Lower leg skin (tissue), 4 donors: Measurements from ENCODE around the gene ARL5C. TPM values are rescaled to one million over a fixed set of nuclear protein-coding genes. Genes with fewer than 3 reads are reported as not detected.
A peak's percentile ranks its signal among the peaks of the same experiment; 100 is the strongest.

Experiments used
- DNase-seq, 2 donors: peaks; one replicate each; pipeline ENCODE4 v3.0.0-alpha.2; 2019; ENCODE audit warnings: low spot score in 2 of 2
- H3K4me3 ChIP-seq: fragments of 200-600 bp; sonication (generic); 2 replicates; pipeline ENCODE4 v1.5.1; 2017; ENCODE audit warnings: mild to moderate bottlenecking, low read depth; ENCODE audit not compliant: poor library complexity, severe bottlenecking
- POLR2A ChIP-seq, 2 donors: fragments of 450-650 bp; IDR thresholded peaks; one replicate each; pipeline ENCODE4 v1.6.1; 2016 to 2017; ENCODE audit warnings: antibody characterized with exemption in 2 of 2, mild to moderate bottlenecking in 1 of 2, moderate library complexity in 1 of 2
- WGBS, 2 donors: methylation state at CpG; one replicate each; pipeline ENCODE4 v1.1.5; 2018; 5-methylcytosine and 5-hydroxymethylcytosine counted together
- intact Hi-C: fragments of 100-400 bp; cut with DNase I; formaldehyde crosslinking; loops from one replicate; pipeline ENCODE4 v1.15.0; 2023; ENCODE audit warnings: low total_unique reads
- total RNA-seq, 4 donors: library from RNA; depleted of rRNA; stranded (reverse); fragments of >200 nt; gene quantifications; one replicate each; pipeline ENCODE4 v1.1.0, GENCODE V29; 2016
- TF ChIP-seq, protein P1 (sequence below), 3 donors: fragments of 450-650 bp; IDR thresholded peaks; one replicate each; pipeline ENCODE4 v1.5.1; 2016; ENCODE audit warnings: antibody characterized with exemption in 3 of 3, mild to moderate bottlenecking in 3 of 3, moderate library complexity in 2 of 3

Gene ARL5C
- total RNA-seq, 4 donors from 2014 or later, result not detected

DNA sequence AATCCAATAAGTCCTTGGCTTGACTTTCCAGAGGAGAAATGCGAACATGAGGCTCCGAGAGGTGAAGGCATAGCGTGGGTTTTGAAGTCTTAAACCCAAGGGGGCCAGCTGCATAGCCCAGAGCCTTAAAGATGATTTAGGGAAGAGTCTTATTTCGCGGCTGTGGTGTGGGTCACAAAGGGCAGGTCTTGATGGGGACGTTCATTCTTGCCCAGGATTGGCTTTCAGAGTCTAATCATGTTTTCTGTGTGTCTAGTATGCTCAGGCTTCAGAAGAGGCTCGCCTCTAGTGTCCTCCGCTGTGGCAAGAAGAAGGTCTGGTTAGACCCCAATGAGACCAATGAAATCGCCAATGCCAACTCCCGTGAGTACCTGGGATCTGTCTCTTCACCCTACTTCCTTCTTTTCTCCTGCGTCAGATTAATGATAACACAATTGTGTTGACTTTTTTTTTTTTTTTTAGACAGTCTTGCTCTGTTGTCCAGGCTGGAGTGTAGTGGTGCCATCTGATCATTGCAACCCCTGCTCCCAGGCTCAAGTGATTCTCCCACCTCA, 35.1 kb upstream of the ARL5C start:
- H3K4me3 ChIP-seq, result peak overlapping the region; percentile 63
- intact Hi-C loops, result no loop called here
- no peak for TF ChIP-seq POLR2A (IDR thresholded peaks at IDR 0.05)
- TF ChIP-seq, protein P1, sequence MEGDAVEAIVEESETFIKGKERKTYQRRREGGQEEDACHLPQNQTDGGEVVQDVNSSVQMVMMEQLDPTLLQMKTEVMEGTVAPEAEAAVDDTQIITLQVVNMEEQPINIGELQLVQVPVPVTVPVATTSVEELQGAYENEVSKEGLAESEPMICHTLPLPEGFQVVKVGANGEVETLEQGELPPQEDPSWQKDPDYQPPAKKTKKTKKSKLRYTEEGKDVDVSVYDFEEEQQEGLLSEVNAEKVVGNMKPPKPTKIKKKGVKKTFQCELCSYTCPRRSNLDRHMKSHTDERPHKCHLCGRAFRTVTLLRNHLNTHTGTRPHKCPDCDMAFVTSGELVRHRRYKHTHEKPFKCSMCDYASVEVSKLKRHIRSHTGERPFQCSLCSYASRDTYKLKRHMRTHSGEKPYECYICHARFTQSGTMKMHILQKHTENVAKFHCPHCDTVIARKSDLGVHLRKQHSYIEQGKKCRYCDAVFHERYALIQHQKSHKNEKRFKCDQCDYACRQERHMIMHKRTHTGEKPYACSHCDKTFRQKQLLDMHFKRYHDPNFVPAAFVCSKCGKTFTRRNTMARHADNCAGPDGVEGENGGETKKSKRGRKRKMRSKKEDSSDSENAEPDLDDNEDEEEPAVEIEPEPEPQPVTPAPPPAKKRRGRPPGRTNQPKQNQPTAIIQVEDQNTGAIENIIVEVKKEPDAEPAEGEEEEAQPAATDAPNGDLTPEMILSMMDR (IDR thresholded peaks at IDR 0.05), result no peak
- DNase-seq, result no peak
- 30 to 40% methylated on average over 11 of the region's 11 CpGs for WGBS, 2 donors

DNA sequence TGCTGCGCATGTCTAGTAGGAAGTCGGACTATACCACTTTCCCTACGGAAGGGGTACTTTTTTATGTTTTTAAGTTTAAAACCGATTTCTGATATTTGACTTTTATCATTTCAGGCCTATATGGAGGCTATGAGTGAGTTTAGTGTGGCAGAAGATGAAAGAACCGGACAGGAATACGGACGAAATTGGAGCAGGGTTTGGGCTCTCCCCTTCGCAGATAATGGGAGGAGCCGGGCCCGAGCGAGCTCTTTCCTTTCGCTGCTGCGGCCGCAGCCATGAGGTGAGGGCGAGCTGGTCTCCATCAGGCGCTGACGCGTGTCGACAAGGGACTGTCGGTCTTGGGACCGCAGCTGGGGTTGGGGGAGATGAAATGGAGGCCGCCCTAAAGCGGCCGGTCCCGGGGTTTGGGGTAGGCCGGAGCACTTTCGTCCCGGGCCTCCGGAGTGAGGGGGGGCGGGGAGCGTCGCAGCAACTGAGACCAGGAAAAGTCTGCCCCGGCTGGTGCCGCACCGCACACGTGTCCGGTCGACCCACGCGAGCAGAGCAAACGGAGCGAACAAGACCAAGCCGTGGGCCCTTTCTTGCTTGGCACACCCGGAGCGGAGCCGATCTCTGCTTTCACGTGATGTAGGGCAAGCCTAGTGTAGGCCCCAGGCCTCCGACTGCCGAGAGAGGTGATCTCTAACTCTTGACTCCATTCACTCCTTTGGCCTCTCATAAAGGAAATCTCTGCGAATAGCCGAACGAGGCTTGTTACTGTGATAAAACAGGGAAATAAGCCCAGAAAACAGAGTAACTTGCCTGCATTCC, 34.3 kb upstream of the ARL5C start, which contains the start of gene RPL19:
Gene RPL19 (plus strand): TSS at position 214 of the 810 bp plus-strand sequence. CDS start 62 bp downstream, at position 276.
- peak in 1 of 2 donors; percentile 66 for TF ChIP-seq POLR2A (IDR thresholded peaks at IDR 0.05)
- TF ChIP-seq, protein P1 (IDR thresholded peaks at IDR 0.05), result no peak
- DNase-seq, result peak; percentile 70 to 94
- peak within 1 kb of the TSS; percentile 63 for H3K4me3 ChIP-seq
- intact Hi-C loops, result no loop called here
- 0% methylated on average over 35 to 47 of the region's 52 CpGs for WGBS, 2 donors

DNA sequence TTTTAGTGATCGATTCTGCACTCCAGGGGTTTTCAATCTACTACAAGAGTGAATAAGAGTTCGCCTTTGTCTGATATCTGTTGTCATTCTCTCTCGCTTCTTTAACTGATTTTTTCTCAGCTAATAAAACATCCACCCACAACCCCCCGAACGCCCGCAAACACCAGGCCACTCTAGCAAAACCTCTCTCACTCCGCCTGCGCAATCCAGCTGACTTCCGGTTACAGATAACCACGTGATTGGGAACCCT, 33.8 kb upstream of the ARL5C start:
- H3K4me3 ChIP-seq, result no peak overlapping the region
- TF ChIP-seq, protein P1 (IDR thresholded peaks at IDR 0.05), result no peak
- no peak for TF ChIP-seq POLR2A (IDR thresholded peaks at IDR 0.05)
- intact Hi-C loops, result no loop called here
- peak; percentile 94 to 98 for DNase-seq
- 0 to 1% methylated on average over 10 of the region's 10 CpGs for WGBS, 2 donors

DNA sequence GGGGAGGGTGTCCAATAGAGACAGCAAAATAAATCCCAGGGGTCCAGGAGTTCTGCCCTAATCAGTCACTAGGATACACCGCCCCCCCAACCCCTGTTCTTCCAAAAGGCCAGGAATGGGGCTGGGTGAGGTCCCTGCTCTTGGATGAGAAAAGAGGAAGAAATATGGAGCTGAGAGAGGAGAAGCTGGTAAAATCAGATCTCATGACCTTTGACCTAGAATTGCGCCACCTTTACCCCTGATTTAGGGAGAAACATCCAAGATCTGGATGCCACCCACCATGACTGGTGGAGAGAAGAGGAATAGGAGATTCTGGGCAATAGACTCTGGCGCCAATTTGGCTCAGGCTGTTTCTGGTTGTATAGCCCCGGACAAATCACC, 32.2 kb upstream of the ARL5C start:
- WGBS, 2 donors, result 58 to 80% methylated on average over 4 of the region's 4 CpGs
- no peak for TF ChIP-seq POLR2A (IDR thresholded peaks at IDR 0.05)
- TF ChIP-seq, protein P1 (IDR thresholded peaks at IDR 0.05), result no peak
- intact Hi-C loops, result no loop called here
- H3K4me3 ChIP-seq, result no peak overlapping the region
- no peak for DNase-seq

DNA sequence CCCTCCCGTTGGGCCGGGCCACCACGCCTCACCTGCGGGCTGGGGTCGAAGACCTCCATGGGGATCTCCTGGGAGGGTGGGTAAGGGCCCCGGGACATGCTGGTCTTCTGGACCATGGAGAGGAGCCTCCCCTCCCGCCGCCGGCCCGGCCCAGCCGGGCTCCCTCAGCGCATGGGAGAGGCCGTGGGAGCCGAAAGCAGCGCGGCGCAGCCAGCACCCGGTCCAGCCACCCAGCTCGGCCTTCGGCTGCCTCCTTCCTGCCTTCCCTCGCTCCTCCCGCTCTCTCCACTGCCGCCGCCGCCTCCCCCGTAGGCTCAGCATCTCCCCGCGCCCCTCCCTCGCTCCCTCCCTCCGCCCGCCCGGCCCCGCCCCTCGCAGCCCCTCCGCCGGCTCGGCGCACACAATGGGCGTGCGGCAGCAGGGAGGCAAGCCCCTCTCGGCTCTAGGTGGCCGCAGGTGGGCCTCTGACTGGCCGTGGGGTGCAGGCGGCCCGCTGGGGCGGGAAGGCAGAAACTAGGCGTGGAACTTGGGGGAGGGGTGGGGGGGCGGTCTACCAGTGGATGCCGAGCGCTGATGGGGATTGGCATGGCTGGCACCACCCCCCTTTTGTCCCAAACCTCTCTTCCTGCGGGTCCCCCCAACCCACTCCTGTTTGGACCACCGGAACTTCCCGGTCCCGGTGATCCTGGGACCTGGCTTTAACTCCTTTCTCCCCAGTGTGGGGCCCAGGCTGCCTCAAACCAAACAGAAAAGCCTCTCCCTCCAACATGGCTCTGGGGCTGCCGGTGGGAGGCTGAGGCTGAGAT, 31.6 kb upstream of the ARL5C start, which contains the start of gene CACNB1:
Gene CACNB1 (minus strand): TSS at position 290 of the 806 bp plus-strand sequence. CDS start 174 bp downstream, at position 116.
- intact Hi-C loops, result no loop called here
- TF ChIP-seq, protein P1 (IDR thresholded peaks at IDR 0.05), result no peak
- TF ChIP-seq POLR2A (IDR thresholded peaks at IDR 0.05), result no peak
- peak; percentile 62 to 96 for DNase-seq
- 1 to 2% methylated on average over 13 to 50 of the region's 55 CpGs for WGBS, 2 donors
- peak within 1 kb of the TSS; percentile 66 for H3K4me3 ChIP-seq
